NT2/D1 (cell line): ENCODE measurements around the gene TCP11L2.

Experiments
- YY1 ChIP-seq: IDR thresholded peaks from 2 replicates; pipeline ENCODE4 v1.6.1; 2011; ENCODE audit not compliant: insufficient read length, insufficient read depth
- ZNF274 ChIP-seq: IDR thresholded peaks from 2 replicates; pipeline ENCODE4 v1.6.1; 2011; ENCODE audit warnings: mild to moderate bottlenecking, low read depth, low read length

DNA sequence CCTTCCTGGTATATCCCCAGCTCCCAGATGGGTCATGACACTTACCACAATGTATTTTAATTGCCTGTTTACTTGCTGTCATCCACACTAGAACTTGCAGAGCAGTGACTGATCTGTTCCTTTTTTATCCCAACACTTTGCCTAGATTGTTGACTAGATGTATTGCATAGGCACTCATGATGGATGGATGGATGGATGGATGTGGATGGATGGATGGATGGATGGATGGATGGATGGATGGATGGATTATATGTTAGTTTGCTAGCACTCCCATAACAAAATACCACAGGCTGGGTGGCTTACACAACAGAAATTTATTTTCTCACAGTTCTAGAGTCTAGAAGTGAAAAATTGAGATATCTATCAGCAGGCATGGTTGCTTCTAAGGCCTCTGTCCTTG lies 46.0 kb upstream of the TCP11L2 start:
- no peak for TF ChIP-seq ZNF274
- no peak for TF ChIP-seq YY1
